ENCODE measurements around the gene ADAT2.

ADAT2 gene

GRCh38 chr6:143429970-143430369 lies 20.5 kb downstream of the ADAT2 start:
- H3K4me1 ChIP-seq (ENCODE audit: insufficient read depth, poor library complexity, severe bottlenecking): no peaks in the 10 kb centered on the region
- ATAC-seq (ENCODE audit: low read depth) (no peak), DNase-seq (ENCODE audit: low spot score) (no peak)
- no peak overlapping the region for H3K27ac ChIP-seq (ENCODE audit: poor library complexity, severe bottlenecking)
- no peaks in the 10 kb centered on the region for H3K9me3 ChIP-seq (ENCODE audit: severe bottlenecking)
- no peaks in the 10 kb centered on the region for H3K27me3 ChIP-seq (ENCODE audit: insufficient read depth, poor library complexity, severe bottlenecking)
- TF ChIP-seq CTCF (IDR thresholded peaks at IDR 0.05; ENCODE audit: poor library complexity, severe bottlenecking): no peak
- no peak overlapping the region for H3K4me3 ChIP-seq (ENCODE audit: severe bottlenecking)
- peaks cover 55% of the 10 kb centered on the region for H3K36me3 ChIP-seq (ENCODE audit: low read depth)

DNA sequence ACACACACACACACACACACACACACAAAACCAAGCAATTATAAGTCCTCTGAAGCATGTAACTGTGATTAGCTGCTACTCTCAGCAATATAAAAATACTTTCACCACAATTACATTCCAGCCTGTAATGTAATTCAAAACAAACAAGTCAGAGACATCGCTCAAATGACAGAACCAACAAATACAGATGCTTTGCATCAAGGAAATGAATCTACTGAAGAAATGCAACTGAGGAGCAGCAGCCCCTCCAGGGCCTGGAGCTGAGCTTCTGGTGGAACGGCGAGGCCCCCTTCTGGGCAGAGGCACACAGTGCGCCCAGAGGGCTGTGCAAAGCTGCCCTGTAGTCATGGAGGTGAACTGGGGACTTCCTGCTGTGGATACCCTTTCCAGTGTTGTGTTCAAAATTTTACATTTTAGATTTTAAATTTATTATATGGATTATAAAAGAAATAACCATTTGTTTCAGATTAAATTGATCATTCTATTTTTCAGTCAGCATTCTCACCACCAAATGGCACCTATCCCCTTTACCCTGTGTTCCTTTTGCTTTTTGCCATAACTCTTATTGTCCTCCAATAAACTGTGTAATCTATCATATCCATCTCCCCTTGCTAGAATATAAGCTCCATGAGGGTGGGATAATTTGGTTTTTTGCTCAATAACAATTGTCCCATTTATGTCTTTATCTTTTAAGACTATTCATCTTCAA lies 23.2 kb downstream of the ADAT2 start:
- peak; percentile 98 for ATAC-seq (ENCODE audit: low read depth)
- no peak overlapping the region for H3K4me3 ChIP-seq (ENCODE audit: severe bottlenecking)
- no peaks in the 10 kb centered on the region for H3K4me1 ChIP-seq (ENCODE audit: insufficient read depth, poor library complexity, severe bottlenecking)
- no peak for DNase-seq (ENCODE audit: low spot score)
- TF ChIP-seq CTCF (IDR thresholded peaks at IDR 0.05; ENCODE audit: poor library complexity, severe bottlenecking): peak; percentile 97
- no peaks in the 10 kb centered on the region for H3K9me3 ChIP-seq (ENCODE audit: severe bottlenecking)
- H3K27me3 ChIP-seq (ENCODE audit: insufficient read depth, poor library complexity, severe bottlenecking): no peaks in the 10 kb centered on the region
- H3K27ac ChIP-seq (ENCODE audit: poor library complexity, severe bottlenecking): peak overlapping the region; percentile 9
- H3K36me3 ChIP-seq (ENCODE audit: low read depth): peaks cover 43% of the 10 kb centered on the region

- Histone ChIP-seq H3K27me3 (ENCODE audit: insufficient read depth, poor library complexity, severe bottlenecking) (no peaks in the 10 kb centered on the region), H3K4me3 (ENCODE audit: severe bottlenecking) (no peak overlapping the region), H3K9me3 (ENCODE audit: severe bottlenecking) (no peaks in the 10 kb centered on the region), H3K36me3 (ENCODE audit: low read depth) (peaks cover 31% of the 10 kb centered on the region), H3K27ac (ENCODE audit: poor library complexity, severe bottlenecking) (no peak overlapping the region), H3K4me1 (ENCODE audit: insufficient read depth, poor library complexity, severe bottlenecking) (no peaks in the 10 kb centered on the region)
- DNase-seq (ENCODE audit: low spot score) (no peak), ATAC-seq (ENCODE audit: low read depth) (no peak)
- no peak for TF ChIP-seq CTCF (IDR thresholded peaks at IDR 0.05; ENCODE audit: poor library complexity, severe bottlenecking)
Measured at GRCh38 chr6:143426026-143426425, 24.5 kb downstream of the ADAT2 start.

DNA sequence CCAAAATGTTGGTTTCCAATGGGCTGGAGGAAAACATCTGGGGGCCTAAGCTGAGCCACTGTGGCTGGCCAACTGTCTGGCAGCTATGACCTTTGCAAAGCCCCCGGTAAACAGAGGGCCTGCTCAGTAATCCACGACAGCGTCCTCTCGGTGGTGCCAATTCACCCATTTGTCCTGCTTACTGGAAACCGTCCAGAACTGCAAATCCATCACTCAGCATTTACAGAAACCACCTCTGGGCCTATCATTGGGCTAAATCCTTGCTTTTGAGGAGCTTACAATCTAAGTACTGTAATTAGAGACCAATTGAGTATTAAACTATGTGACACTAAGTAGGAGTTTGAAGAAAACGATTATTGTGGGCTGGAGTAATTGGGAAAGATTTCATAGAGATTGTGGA lies 31.0 kb downstream of the ADAT2 start:
- Histone ChIP-seq H3K27me3 (ENCODE audit: insufficient read depth, poor library complexity, severe bottlenecking) (no peaks in the 10 kb centered on the region), H3K36me3 (ENCODE audit: low read depth) (0 out of 2 replicates have a peak, but pooled peaks cover 2% of the 10 kb centered on the region), H3K9me3 (ENCODE audit: severe bottlenecking) (no peaks in the 10 kb centered on the region), H3K4me1 (ENCODE audit: insufficient read depth, poor library complexity, severe bottlenecking) (no peaks in the 10 kb centered on the region), H3K27ac (ENCODE audit: poor library complexity, severe bottlenecking) (no peak overlapping the region), H3K4me3 (ENCODE audit: severe bottlenecking) (no peak overlapping the region)
- ATAC-seq (ENCODE audit: low read depth) (no peak), DNase-seq (ENCODE audit: low spot score) (no peak)
- no peak for TF ChIP-seq CTCF (IDR thresholded peaks at IDR 0.05; ENCODE audit: poor library complexity, severe bottlenecking)

DNA sequence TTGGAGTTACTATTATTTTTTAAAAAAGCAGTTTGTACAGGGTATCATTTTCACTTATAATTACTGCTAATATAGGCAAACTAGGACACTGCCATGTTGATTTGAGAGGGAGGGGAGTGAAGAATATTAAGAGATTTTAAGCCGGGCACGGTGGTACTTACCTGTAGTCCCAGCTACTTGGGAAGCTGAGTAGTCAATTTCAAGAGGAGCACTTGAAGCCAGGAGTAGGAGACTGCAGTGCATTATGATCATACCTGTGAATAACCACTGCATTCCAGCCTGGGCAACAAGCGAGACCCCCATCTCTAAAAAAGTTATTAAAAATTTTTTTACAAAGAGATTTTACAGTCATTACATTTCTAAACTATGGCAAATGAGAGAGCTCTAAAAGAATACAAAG lies 35.7 kb downstream of the ADAT2 start:
- no peak for ATAC-seq (ENCODE audit: low read depth)
- DNase-seq (ENCODE audit: low spot score): no peak
- Histone ChIP-seq H3K27me3 (ENCODE audit: insufficient read depth, poor library complexity, severe bottlenecking) (no peaks in the 10 kb centered on the region), H3K36me3 (ENCODE audit: low read depth) (no peaks in the 10 kb centered on the region), H3K4me1 (ENCODE audit: insufficient read depth, poor library complexity, severe bottlenecking) (peaks cover 15% of the 10 kb centered on the region), H3K4me3 (ENCODE audit: severe bottlenecking) (no peak overlapping the region), H3K27ac (ENCODE audit: poor library complexity, severe bottlenecking) (no peak overlapping the region), H3K9me3 (ENCODE audit: severe bottlenecking) (no peaks in the 10 kb centered on the region)
- TF ChIP-seq CTCF (IDR thresholded peaks at IDR 0.05; ENCODE audit: poor library complexity, severe bottlenecking): no peak

Measured in RWPE2 (cell line).